ENCODE results near the gene ADRA2C. TPM values are rescaled to one million over a fixed set of nuclear protein-coding genes. Genes with fewer than 3 reads are reported as not detected.

ADRA2C gene
- total and polyA plus RNA-seq, 2 experiments from 2014 or later = 3.0 to 16.6 TPM

DNA sequence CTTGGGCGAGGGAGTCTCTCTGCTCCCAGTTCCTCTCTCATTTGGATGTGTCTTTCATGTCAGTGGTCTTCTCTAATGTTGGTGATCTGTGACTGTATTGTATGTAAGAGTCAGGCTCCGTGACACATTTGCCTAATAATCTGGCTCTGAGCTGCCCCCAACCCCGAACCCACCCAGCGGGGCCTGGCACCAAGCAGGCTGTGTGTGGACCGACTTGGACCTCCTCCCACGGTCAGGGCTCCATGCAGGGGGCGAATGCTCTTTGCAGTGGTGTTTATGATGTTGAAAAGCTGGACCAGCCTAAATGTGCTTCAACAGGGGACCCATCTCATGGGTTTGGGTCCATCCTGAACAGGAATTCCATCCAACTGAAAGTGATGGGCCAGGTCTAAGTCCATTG, 47.0 kb upstream of the ADRA2C start (continued):
- TF ChIP-seq, protein P1, sequence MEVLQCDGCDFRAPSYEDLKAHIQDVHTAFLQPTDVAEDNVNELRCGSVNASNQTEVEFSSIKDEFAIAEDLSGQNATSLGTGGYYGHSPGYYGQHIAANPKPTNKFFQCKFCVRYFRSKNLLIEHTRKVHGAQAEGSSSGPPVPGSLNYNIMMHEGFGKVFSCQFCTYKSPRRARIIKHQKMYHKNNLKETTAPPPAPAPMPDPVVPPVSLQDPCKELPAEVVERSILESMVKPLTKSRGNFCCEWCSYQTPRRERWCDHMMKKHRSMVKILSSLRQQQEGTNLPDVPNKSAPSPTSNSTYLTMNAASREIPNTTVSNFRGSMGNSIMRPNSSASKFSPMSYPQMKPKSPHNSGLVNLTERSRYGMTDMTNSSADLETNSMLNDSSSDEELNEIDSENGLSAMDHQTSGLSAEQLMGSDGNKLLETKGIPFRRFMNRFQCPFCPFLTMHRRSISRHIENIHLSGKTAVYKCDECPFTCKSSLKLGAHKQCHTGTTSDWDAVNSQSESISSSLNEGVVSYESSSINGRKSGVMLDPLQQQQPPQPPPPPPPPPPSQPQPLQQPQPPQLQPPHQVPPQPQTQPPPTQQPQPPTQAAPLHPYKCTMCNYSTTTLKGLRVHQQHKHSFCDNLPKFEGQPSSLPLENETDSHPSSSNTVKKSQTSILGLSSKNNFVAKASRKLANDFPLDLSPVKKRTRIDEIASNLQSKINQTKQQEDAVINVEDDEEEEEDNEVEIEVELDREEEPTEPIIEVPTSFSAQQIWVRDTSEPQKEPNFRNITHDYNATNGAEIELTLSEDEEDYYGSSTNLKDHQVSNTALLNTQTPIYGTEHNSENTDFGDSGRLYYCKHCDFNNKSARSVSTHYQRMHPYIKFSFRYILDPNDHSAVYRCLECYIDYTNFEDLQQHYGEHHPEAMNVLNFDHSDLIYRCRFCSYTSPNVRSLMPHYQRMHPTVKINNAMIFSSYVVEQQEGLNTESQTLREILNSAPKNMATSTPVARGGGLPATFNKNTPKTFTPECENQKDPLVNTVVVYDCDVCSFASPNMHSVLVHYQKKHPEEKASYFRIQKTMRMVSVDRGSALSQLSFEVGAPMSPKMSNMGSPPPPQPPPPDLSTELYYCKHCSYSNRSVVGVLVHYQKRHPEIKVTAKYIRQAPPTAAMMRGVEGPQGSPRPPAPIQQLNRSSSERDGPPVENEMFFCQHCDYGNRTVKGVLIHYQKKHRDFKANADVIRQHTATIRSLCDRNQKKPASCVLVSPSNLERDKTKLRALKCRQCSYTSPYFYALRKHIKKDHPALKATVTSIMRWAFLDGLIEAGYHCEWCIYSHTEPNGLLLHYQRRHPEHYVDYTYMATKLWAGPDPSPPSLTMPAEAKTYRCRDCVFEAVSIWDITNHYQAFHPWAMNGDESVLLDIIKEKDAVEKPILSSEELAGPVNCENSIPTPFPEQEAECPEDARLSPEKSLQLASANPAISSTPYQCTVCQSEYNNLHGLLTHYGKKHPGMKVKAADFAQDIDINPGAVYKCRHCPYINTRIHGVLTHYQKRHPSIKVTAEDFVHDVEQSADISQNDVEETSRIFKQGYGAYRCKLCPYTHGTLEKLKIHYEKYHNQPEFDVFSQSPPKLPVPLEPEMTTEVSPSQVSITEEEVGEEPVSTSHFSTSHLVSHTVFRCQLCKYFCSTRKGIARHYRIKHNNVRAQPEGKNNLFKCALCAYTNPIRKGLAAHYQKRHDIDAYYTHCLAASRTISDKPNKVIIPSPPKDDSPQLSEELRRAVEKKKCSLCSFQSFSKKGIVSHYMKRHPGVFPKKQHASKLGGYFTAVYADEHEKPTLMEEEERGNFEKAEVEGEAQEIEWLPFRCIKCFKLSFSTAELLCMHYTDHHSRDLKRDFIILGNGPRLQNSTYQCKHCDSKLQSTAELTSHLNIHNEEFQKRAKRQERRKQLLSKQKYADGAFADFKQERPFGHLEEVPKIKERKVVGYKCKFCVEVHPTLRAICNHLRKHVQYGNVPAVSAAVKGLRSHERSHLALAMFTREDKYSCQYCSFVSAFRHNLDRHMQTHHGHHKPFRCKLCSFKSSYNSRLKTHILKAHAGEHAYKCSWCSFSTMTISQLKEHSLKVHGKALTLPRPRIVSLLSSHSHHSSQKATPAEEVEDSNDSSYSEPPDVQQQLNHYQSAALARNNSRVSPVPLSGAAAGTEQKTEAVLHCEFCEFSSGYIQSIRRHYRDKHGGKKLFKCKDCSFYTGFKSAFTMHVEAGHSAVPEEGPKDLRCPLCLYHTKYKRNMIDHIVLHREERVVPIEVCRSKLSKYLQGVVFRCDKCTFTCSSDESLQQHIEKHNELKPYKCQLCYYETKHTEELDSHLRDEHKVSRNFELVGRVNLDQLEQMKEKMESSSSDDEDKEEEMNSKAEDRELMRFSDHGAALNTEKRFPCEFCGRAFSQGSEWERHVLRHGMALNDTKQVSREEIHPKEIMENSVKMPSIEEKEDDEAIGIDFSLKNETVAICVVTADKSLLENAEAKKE (CRISPR knock-in tag; IDR thresholded peaks at IDR 0.05) = no peak
- no peak for TF ChIP-seq JUNB (IDR thresholded peaks at IDR 0.05; ENCODE audit: unreplicated experiment)
- no peak for TF ChIP-seq POLR2AphosphoS5 (IDR thresholded peaks at IDR 0.05; ENCODE audit: low read depth)
- no peak for TF ChIP-seq ZNF114 (CRISPR knock-in tag; IDR thresholded peaks at IDR 0.05)
- TF ChIP-seq, protein P2, sequence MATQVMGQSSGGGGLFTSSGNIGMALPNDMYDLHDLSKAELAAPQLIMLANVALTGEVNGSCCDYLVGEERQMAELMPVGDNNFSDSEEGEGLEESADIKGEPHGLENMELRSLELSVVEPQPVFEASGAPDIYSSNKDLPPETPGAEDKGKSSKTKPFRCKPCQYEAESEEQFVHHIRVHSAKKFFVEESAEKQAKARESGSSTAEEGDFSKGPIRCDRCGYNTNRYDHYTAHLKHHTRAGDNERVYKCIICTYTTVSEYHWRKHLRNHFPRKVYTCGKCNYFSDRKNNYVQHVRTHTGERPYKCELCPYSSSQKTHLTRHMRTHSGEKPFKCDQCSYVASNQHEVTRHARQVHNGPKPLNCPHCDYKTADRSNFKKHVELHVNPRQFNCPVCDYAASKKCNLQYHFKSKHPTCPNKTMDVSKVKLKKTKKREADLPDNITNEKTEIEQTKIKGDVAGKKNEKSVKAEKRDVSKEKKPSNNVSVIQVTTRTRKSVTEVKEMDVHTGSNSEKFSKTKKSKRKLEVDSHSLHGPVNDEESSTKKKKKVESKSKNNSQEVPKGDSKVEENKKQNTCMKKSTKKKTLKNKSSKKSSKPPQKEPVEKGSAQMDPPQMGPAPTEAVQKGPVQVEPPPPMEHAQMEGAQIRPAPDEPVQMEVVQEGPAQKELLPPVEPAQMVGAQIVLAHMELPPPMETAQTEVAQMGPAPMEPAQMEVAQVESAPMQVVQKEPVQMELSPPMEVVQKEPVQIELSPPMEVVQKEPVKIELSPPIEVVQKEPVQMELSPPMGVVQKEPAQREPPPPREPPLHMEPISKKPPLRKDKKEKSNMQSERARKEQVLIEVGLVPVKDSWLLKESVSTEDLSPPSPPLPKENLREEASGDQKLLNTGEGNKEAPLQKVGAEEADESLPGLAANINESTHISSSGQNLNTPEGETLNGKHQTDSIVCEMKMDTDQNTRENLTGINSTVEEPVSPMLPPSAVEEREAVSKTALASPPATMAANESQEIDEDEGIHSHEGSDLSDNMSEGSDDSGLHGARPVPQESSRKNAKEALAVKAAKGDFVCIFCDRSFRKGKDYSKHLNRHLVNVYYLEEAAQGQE (IDR thresholded peaks at IDR 0.05; ENCODE audit: unreplicated experiment) = no peak

DNA sequence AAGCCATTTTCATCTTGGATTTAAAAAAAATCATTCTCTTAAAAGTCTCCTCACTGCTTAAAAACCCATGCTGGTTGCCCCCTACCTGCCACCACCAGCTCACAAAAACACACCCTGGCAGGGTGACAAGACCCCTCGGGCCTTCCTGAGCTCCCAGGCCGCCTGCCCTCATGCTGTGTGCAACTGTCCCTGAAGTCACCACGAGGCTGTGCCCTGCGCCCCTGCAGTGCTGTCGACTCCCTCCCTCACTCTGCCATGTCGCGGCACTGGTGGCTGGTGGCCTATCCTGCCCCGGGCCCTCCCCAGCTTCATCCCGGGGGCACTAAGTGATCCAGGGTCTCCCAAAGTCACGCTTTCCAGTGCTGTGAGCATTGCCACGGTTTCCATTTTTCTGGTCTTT, 46.3 kb upstream of the ADRA2C start:
- Histone ChIP-seq H3K79me2 (replicated peaks; ENCODE audit: insufficient read depth) (no peaks in the 10 kb centered on the region), H2AFZ (no peak overlapping the region), H3K36me3 (ENCODE audit: insufficient read depth) (no peaks in the 10 kb centered on the region), H3F3A (replicated peaks; ENCODE audit: low read depth) (no peaks in the 10 kb centered on the region), H3K27me3 (ENCODE audit: insufficient read depth) (peaks cover 5% of the 10 kb centered on the region; the same call in 1 of the 2 replicates), H3K4me2 (no peak overlapping the region), H3K27ac (ENCODE audit: low read depth) (no peak overlapping the region), H3K4me1 (ENCODE audit: insufficient read depth) (peaks cover 8% of the 10 kb centered on the region), H3K4me3 (no peak overlapping the region), H3K9me2 (ENCODE audit: insufficient read depth) (no peaks in the 10 kb centered on the region), H4K20me1 (replicated peaks; ENCODE audit: insufficient read depth) (no peaks in the 10 kb centered on the region)
- H3K4me1 Mint-ChIP-seq = peaks cover 14% of the 10 kb centered on the region
- TF ChIP-seq NANOG (IDR thresholded peaks at IDR 0.05; ENCODE audit: borderline replicate concordance) = no peak
- no peak for TF ChIP-seq POLR2AphosphoS5 (IDR thresholded peaks at IDR 0.05; ENCODE audit: low read depth)
- TF ChIP-seq, protein P3, sequence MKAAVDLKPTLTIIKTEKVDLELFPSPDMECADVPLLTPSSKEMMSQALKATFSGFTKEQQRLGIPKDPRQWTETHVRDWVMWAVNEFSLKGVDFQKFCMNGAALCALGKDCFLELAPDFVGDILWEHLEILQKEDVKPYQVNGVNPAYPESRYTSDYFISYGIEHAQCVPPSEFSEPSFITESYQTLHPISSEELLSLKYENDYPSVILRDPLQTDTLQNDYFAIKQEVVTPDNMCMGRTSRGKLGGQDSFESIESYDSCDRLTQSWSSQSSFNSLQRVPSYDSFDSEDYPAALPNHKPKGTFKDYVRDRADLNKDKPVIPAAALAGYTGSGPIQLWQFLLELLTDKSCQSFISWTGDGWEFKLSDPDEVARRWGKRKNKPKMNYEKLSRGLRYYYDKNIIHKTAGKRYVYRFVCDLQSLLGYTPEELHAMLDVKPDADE (IDR thresholded peaks at IDR 0.05) = no peak
- no peak for TF ChIP-seq ZNF114 (CRISPR knock-in tag; IDR thresholded peaks at IDR 0.05)
- no peak for TF ChIP-seq JUNB (IDR thresholded peaks at IDR 0.05; ENCODE audit: unreplicated experiment)
- no peak for TF ChIP-seq CREB1 (CRISPR knock-in tag; IDR thresholded peaks at IDR 0.05; ENCODE audit: low read depth)
- H3K9me3 Mint-ChIP-seq = peaks cover 5% of the 10 kb centered on the region
- peaks cover 14% of the 10 kb centered on the region for H3K27me3 Mint-ChIP-seq (ENCODE audit: insufficient read depth, low read depth, poor library complexity)
- peaks cover 4% of the 10 kb centered on the region; the same call in 1 of the 3 replicates for H3K36me3 Mint-ChIP-seq (ENCODE audit: low read depth)
- DNase-seq (ENCODE audit: low spot score) = no peak
- ATAC-seq = no peak
- no peak overlapping the region for H3K4me3 Mint-ChIP-seq
- no peak overlapping the region; the same call in 1 of the 2 replicates for H3K27ac Mint-ChIP-seq

Data from GM23338 (cell line).